T-helper 1 cell treated with Interleukin-12 subunit alpha and Interleukin-12 subunit beta and Interleukin-4 antibody, amounts not matched to agents 30 ng/mL and 1 ng/mL, for 36 hours (primary cell): ENCODE results near the gene SKAP1. TPM values are rescaled to one million over a fixed set of nuclear protein-coding genes. Genes with fewer than 3 reads are reported as not detected.
"Not testable (repeated sequence)": the region's sequence is repeated elsewhere in the genome, so short reads cannot be mapped to it uniquely, and the experiment has no call there.

ENCODE experiments used
- intact Hi-C: fragments of 100-400 bp; cut with micrococcal nuclease; formaldehyde crosslinking; loops from one replicate; pipeline ENCODE4 v1.15.1; 2024
- total RNA-seq: library from RNA; stranded (reverse); gene quantifications from 2 replicates; pipeline ENCODE4 v1.2.3, GENCODE V29; 2022

SKAP1 gene
- total RNA-seq, 1 donor from 2014 or later, result 84.4 TPM

DNA sequence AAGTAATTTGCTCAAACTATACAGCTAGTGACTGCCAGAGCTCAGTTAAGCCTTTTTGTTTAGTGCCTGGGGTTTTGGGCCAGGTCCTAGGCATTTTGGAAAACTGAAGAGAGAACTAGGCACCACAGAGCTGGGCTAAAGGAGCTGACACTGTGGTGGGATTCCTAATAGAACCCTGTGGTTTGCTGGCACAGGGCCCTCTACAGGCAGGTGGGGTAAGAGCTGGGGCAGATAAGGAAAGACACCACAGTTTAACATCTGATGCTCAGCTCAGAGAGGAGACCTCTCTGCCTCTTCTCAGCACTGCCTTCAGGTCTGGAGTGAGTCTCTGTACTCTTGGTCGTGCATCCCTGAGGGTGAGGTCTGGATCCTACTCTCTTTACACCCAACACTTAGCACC is 201.3 kb downstream of the SKAP1 start:
- intact Hi-C loops, result no loop called here

- intact Hi-C loops, result no loop called here
Measured at GRCh38 chr17:48225725-48226567, 204.1 kb downstream of the SKAP1 start.

- intact Hi-C loops, result no loop called here
Measured at GRCh38 chr17:48223945-48224344, 206.1 kb downstream of the SKAP1 start.

DNA sequence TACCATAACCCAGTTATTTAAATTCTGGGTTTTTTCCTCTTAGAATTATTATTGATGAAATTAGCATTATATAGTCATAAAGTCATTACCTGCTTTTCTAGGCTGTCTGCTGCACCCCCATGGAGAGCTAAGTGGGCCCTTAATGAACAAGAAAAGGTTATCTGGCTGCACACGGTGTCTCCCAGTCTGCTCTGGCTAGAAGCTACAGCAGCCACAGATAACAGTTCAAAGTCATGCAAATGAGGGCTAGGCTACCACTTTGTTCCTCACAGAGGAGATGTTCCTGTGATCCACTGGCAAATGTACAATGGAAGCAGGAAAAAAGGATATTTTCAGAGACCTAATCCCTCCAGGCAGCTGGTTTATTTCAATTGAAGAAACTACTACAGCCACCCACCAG is 210.4 kb downstream of the SKAP1 start:
- intact Hi-C loops, result no loop called here

DNA sequence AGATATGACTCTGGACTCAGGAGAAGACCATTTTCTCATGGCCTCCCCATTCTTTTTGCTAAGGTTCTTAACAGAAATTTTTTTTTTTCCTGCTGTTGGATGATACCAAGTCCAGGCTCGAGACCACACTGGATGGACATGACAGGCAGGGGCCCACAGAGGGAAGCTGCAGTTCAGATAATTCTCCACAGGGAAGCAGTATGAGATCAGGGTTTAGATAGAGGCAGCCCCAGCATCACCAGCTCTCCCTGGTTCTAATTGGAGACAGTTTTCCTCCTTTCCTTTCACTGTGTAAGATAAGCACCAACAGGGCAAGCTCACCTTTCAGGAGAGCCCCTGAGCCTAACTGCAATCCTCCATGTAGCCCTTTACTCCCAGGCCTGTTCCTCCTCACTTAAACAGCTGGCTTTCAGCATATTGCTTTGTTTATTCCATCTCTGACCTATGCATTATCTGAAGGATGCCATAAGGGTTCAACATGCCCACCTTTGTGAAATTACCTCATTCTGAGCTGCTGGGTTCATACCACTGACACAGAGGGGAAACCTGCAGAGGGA is 214.4 kb downstream of the SKAP1 start:
- intact Hi-C loops, result no loop called here

GRCh38 chr17:48213797-48214196 is 216.2 kb downstream of the SKAP1 start:
- intact Hi-C loops, result no loop called here

GRCh38 chr17:48211787-48212186 is 218.2 kb downstream of the SKAP1 start:
- intact Hi-C loops, result no loop called here

DNA sequence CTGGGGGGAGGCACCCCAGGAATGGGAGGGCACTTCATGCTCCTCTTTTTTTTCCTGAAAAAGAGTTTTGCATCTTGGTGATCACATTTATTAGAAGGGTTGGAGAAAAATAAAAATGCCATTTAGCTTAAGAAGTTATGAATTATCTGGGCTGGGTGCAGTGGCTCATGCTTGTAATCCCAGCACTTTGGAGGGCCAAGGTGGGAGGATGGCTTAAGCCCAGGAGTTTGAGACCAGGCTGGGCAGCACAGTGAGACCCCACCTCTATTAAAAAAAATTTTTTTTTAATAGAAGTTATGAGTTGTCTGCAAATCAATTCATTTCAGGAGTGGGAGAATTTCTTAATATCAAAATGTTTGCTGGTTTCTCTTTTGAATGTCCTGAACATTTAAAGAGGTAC is 219.0 kb downstream of the SKAP1 start:
- intact Hi-C loops, result no loop called here

DNA sequence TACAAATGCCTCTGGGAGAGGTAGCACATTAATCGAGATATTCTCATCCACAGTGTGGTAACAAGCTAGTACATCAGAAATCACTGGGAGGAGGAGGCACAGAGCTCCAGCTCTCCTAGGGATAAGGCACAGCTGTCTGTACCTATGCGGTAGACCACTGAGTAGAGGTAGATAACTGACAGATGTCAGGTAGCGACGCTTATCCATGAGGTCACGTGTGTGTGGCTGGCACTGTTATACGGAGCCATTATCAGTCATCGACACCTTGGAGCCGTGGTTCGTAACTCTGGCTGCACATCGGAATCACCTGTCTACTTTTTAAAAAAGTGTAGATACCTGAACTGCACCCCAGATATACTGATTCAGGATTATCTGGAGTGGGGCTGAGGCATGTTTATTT is 220.0 kb downstream of the SKAP1 start:
- intact Hi-C loops, result no loop called here

- intact Hi-C loops, result no loop called here
Measured at GRCh38 chr17:48207776-48208544, 222.1 kb downstream of the SKAP1 start.

DNA sequence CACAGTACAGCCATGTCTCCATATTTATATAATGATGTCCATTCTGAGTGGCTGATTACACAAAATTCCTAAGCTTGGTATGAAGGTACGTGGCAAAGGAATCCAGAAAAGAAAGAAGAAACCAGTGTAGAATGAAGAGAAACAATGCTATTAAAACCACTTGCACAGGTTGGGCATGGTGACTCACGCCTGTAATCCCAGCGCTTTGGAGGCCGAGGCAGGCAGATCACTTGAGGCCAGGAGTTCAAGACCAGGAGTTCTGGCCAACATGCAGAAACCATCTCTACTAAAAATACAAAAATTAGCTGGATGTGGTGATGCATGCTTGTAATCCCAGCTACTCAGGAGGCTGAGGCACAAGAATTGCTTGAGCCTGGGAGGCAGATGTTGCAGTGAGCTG is 223.0 kb downstream of the SKAP1 start:
- intact Hi-C loops, result not testable (repeated sequence)

DNA sequence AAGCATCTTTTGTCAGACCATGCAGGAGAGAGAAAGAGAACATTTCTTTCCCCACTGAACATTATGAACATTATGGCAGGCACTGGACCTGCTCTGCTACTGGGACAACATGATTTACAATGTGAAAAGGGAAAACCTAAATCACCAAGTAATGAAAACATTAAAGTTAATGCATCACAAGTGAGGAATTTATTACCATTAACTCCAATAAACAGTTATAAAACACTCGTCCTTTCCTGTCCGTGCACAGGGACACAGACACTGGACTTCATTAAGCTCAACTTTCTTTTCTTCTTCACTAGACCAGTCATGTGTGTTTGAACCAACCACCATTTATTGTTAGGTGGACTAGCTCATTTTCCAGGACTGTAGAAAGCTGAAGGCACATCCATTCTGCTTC is 227.1 kb downstream of the SKAP1 start:
- intact Hi-C loops, result no loop called here

- intact Hi-C loops, result no loop called here
Measured at GRCh38 chr17:48198950-48199541, 231.0 kb downstream of the SKAP1 start.

DNA sequence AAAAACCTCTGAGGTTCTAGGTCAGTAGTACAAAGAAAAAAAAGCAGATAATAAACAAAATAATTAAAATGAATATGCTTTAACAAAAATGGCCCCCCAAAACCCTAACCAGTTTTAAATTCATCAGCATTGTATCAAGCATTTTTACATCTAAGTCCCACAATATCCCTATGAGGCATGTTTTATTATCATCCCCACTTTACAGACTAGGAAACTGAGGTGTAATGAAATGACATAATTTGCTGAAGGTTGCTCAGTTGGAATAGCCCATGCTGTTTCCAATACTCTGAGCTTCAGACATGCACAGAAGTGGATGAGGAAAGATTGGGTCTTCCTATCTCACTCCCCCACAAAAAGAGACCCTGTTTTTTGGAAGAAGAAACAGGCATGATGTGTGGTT is 234.1 kb downstream of the SKAP1 start:
- intact Hi-C loops, result no loop called here

DNA sequence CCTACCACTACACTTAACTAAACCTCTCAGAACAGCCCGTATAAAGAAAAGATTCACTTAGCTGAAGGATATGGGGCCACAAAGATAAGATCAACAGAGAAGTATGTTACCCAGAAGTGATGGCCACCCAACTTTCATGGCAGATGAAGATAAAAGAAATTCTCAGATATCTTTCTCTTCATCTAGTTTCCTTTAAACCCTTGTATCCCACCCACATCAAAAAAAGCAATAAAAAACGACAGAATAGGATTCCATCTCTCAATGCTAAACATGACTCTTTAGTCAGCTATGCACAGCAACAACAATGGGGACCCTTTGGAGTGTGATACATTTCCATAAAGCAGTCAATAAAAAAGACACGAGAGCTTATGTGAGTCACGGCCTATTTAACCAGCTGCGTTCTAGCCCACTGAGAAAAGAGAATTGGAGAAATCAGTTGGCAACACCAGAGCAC is 235.9 kb downstream of the SKAP1 start:
- intact Hi-C loops, result no loop called here

DNA sequence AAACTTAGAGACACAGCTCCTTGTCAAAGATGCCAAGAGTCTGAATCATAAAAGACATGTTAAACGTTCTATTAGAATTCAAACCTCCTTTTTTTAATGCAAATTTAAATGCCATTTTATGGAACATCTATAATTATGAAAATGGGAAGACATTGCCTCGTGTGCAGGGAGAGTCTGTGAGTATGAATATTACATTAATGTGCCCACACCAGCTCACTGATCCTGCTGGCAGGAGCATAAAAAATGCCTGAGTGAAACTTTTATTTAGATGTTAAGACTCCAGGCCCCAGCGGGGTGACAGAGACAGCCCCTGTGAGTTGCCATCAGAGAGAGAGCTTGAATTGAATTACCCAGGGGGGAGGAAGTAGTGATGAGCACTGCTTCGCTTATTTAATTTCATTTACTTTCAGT is 237.7 kb downstream of the SKAP1 start:
- intact Hi-C loops, result no loop called here

DNA sequence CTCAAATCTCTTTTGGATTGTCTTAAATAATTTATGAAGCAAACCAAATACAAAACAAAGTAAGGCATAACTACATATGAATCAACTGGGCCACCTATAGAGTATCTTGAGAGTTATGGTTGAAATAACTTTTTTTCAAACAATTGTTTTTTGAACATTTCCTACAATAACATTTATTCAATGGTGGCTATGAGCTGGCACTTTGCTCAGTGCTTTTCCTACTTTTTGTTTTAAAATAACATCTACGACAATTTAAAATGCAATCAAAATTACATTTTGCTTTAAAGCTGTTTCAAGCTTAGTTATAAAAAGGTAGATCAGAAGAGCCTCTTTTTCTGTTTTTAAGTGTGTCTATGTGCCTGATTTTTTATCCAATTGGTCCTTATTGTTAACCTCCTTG is 238.7 kb downstream of the SKAP1 start:
- intact Hi-C loops, result no loop called here

DNA sequence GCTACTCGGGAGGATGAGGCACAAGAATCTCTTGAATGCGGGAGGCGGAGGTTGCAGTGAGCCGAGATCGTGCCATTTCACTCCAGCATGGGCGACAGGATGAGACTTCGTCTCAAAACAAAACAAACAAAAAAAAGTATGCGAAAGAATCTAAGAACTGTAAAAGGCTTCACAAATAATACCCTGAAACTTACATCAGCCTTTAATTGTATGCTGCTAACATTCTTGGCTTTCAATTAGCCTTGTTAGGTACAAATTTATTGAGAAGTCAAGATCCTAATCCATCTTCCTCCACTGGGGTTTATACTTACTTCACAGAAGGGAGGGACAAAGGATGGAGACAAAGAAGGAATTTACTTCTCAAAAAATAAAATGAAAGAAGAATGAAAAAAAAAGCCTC is 239.1 kb downstream of the SKAP1 start:
- intact Hi-C loops, result no loop called here

GRCh38 chr17:48187872-48188608 is 242.0 kb downstream of the SKAP1 start:
- intact Hi-C loops, result no loop called here

DNA sequence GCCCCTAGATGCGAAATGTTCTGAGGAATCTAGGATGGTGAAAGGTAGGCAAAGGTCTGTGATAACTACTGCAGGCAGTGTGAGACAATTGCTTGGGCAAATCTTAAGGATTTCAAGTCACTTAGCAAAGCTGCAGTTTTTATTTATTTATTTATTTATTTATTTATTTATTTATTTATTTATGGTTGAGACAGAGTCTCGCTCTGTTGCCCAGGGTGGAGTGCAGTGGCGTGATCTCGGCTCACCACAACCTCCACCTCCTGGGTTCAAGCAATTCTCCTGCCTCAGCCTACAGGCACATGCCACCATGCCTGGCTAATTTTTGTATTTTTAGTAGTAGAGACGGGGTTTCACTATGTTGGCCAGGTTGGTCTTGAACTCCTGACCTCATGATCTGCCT is 243.7 kb downstream of the SKAP1 start:
- intact Hi-C loops, result not testable (repeated sequence)

- intact Hi-C loops, result no loop called here
Measured at GRCh38 chr17:48184721-48185120, 245.3 kb downstream of the SKAP1 start.
